Cortex of kidney (tissue), 1 donor: ENCODE measurements around the gene SLC12A8.
"Not testable (repeated sequence)": the region's sequence is repeated elsewhere in the genome, so short reads cannot be mapped to it uniquely, and the experiment has no call there.

Source experiments
- DNase-seq: peaks from one replicate; lab custom pipeline; 2025; lab: John Stamatoyannopoulos, UW

SLC12A8 gene

DNA sequence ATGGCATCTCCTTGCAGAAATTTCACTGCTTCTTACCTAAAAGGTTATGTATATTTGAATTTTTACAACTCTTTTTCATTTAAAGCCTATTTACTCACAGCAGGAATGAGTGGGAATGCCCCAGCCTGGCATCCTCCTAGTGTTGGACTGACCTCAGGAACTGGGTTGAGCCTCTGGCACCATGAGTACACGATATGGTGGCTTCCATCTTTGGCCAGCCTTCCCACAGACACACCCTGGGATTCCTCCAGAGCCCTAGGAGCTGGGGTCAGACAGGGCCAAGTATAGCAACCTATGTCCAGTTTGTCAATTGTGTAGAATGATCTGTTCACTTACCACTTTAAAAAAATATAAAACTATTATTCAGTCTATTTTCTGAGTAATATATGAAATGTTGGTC is 99.6 kb downstream of the SLC12A8 start:
- DNase-seq: no peak

- no peak for DNase-seq
Measured at GRCh38 chr3:125110876-125111480, 101.6 kb downstream of the SLC12A8 start.

GRCh38 chr3:125110016-125110875 is 102.3 kb downstream of the SLC12A8 start:
- no peak for DNase-seq

- DNase-seq: no peak
Measured at GRCh38 chr3:125109536-125109925, 103.0 kb downstream of the SLC12A8 start.

- no peak for DNase-seq
Measured at GRCh38 chr3:125108833-125109535, 103.6 kb downstream of the SLC12A8 start.

DNA sequence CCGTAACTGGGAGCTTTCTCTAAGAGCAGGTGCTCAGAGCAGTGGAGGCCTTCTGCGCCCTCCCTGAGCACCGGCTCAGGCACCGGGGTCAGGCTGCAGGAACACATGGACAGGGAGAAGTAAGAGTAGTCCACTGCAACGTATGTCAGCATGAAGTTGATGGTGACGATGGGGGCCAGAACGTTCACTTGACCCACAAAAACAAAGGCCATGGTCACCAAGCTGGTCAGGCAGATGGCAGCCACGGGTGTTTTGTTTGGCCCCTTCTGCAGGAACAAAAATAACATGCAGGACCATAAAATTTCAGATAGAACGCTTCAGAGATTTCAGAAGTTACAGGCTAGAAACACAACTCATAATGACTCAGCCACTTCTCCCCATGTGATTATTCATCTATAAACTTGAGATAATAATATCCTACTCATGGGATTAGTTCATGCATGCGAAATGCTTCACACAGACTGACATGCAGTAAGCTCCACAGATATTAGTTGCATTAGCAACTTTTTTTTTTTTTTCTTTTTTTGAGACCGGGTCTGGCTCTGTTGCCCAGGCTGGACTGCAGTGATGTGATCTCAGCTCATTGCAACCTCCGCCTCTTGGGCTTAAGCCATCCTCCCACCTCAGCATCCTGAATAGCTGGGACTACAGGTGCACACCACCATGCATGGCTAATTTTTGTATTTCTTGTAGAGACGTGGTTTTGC is 104.5 kb downstream of the SLC12A8 start:
- no peak for DNase-seq

DNA sequence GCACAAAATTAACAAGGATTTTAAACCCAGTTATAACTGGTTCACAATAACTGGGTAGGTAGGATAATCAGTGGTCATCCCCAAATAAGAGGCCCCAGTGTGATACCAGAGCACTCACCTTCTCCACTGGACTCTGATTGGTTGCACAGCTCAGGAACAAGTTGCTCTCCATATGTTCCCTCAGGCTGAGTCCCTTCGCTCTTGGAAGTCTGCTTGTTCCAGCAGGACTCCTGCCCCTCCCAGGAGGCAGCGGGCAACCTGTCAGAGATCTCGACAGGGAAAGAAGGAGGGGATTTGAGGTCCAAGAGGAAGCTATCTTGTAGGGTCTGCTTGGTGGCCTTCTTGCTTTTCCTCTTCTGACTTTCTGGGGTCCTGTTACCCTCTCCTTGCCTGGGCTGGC is 105.2 kb downstream of the SLC12A8 start:
- DNase-seq: no peak

DNA sequence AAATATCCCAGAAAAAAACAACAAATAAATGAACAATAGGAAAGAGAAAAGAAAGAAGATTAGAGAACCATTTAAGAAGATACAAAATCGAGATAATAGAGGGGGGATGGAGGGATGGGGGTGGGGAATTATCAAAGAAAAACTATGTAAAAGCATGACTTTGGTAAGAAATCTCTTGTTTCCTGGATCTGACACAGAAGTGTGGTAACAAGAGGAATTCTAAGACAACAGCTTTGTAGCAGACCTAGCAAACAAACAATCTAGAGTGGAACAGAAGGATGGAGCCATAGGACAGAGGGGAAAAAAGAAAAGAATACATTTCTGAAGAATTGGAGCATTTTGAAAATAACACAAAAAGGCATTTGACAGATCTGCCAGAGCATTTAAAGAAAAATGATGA is 107.4 kb downstream of the SLC12A8 start:
- DNase-seq: no peak

DNA sequence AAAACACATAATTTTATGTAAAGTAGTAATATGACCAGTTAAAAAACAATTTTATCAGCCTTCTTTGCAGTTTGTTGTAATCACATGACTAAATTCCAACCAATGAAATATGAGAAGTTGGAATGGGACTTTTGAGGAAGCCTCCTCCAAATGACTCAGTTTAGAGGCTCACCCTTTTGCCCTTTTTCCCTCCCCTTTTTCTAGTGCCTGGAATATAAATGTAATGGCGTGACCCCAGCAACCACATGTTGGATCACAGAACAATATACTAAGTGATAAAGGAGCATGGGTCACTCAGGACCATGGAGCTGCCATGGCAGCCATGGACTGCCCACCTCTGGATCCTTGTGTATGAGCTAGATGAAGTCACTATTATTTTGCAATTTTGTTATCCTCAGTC is 107.9 kb downstream of the SLC12A8 start:
- DNase-seq: no peak

- DNase-seq: no peak
Measured at GRCh38 chr3:125103406-125103805, 109.1 kb downstream of the SLC12A8 start.

- DNase-seq: no peak
Measured at GRCh38 chr3:125102470-125102869, 110.1 kb downstream of the SLC12A8 start.

GRCh38 chr3:125098611-125099291 is 113.8 kb downstream of the SLC12A8 start:
- DNase-seq: no peak

GRCh38 chr3:125090649-125091048 is 121.9 kb downstream of the SLC12A8 start:
- DNase-seq: no peak

DNA sequence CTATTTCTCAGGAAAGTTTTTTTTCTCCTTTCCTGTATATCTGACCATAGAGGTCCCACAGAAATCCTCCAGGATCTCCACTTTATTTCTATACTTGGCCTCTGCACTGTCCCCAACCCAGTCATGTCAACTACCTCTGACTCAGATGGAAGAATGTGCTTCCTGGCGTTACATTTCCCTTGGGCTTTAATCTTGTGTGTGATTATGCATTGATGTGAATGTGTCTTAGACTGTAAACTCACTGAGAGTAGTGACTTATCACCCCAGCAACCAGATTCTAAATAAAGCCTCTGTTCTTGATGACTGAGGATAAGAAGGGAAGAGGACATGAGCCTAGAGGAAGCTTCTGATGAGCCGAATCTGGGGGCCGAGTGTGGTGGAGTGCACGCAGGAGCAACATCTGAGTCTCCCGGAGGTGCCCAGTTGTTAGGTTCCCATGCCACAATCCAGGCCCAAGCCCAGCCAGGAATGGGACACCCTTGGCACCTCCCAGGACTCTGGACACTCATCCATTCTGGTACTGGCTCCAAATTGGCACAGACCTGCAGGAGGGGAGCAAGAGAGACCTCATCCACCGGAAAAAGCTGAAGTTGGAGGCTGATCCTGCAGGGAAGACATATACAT is 124.7 kb downstream of the SLC12A8 start:
- no peak for DNase-seq

DNA sequence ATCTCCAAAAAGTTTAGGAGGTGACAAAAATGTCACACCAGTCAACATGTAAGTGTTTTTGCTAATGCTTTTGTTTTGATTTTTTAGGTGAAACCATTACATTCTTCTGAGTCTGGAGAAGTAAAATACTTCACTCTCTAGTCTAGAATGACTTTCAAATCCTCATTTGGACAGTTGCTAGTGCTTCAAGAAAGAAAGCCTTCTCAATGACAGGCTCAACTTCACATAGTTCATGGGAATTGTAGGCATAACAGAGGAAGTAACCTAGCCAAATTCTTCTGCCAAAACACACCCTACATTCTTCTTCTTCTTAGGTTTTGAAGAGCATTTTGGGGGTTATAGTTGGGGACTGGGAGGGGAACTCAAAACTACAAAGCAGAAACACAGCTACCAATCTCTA is 127.4 kb downstream of the SLC12A8 start:
- no peak for DNase-seq

- DNase-seq: no peak
Measured at GRCh38 chr3:125083776-125084175, 128.8 kb downstream of the SLC12A8 start.

- DNase-seq: not testable (repeated sequence)
Measured at GRCh38 chr3:125082339-125082738, 130.2 kb downstream of the SLC12A8 start.

DNA sequence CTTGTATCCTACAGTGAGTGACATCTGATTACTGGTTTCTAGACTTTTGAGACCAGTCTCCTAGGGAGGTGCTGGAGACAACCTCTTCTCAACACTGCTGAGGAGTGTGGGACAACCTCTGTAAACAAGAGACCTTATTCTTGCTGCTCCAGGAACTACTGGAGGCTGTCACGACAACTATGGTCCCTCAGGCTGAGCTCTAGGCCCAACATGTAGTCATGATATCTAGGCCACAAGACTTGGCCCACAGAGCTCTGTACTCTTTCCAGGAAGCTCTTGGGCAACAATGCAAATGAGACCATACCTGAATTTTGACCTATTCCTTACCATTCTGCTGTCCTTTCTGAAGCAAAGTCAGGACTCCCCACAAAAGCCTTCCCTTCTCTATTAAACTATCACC is 132.5 kb downstream of the SLC12A8 start:
- DNase-seq: no peak

DNA sequence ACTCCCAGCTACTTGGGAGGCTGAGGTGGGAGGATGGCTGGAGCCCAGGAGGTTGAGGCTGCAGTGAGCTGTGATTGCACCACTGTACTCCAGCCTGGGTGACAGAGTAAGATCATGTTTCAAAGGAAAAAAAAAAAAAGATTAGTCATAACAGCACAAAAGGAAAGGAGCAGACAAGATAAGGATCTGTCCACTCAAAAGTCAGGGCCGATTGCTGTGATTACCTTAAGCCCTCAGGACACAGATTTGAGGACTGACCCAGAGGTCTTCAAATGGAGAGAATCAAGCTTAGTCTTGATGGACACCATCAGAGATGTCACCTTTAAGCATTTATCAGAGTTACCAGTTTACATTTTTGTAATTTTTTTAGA is 132.9 kb downstream of the SLC12A8 start:
- no peak for DNase-seq

GRCh38 chr3:125078951-125079674 is 133.4 kb downstream of the SLC12A8 start:
- DNase-seq: no peak

DNA sequence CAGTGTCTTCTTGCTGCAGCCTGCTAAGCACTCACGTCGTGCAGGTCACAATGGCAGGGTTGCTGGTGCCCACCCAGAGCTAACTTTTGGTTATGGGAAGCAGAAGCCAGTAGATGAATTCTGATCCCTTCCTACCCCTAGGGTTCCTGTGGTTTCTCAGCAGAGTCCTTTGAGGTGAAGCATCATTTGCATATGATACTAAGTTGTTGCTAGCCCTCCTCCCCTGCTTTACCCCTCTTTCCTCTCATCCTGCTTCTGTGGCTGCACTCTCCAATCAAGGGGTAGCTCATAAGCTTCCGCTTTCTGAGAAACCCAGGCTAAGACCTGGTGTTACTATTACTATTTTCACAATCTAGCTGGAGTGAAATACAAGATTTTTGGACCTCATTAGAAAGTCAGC is 134.7 kb downstream of the SLC12A8 start:
- no peak for DNase-seq
